GM13977 (cell line): ENCODE results near the gene JOSD2.

Experiments used
- DNase-seq: peaks from one replicate; pipeline ENCODE4 v3.0.0; 2012; ENCODE audit warnings: low spot score
- CTCF ChIP-seq: IDR thresholded peaks from 2 replicates; pipeline ENCODE4 v1.5.1; 2012; ENCODE audit warnings: mild to moderate bottlenecking, control low read depth; ENCODE audit not compliant: insufficient read depth; ENCODE audit errors: extremely low read depth, missing control alignments
- in situ Hi-C: fragments of 300-500 bp; cut with MboI; formaldehyde crosslinking; loops from one replicate; pipeline ENCODE4 v1.12.0; 2022; ENCODE audit warnings: low sequenced_read_pairs, low pct_unique_long_range_greater_than_20kb, mixed read lengths, inconsistent platforms; ENCODE audit not compliant: unreplicated experiment

Gene JOSD2

GRCh38 chr19:50482271-50482855 is 28.6 kb downstream of the JOSD2 start:
- no peak for TF ChIP-seq CTCF
- DNase-seq: no peak
- in situ Hi-C loops: no loop called here

GRCh38 chr19:50481351-50482149 is 29.4 kb downstream of the JOSD2 start:
- no peak for TF ChIP-seq CTCF
- DNase-seq: no peak
- in situ Hi-C loops: no loop called here

GRCh38 chr19:50480281-50481111 is 30.5 kb downstream of the JOSD2 start:
- in situ Hi-C loops: no loop called here
- no peak for TF ChIP-seq CTCF
- DNase-seq: no peak

GRCh38 chr19:50479761-50480251 is 31.2 kb downstream of the JOSD2 start:
- TF ChIP-seq CTCF: no peak
- in situ Hi-C loops: no loop called here
- DNase-seq: no peak

GRCh38 chr19:50478901-50479715 is 31.9 kb downstream of the JOSD2 start:
- no peak for DNase-seq
- TF ChIP-seq CTCF: peak; percentile 23
- in situ Hi-C loops: no loop called here

- TF ChIP-seq CTCF: no peak
- DNase-seq: no peak
- in situ Hi-C loops: no loop called here
These were observed 33.1 kb downstream of the JOSD2 start for GRCh38 chr19:50477751-50478515.
